G401 (cell line): ENCODE measurements around the gene DDO. TPM values are rescaled to one million over a fixed set of nuclear protein-coding genes. Genes with fewer than 3 reads are reported as not detected.

ENCODE experiments used
- DNase-seq: peaks from one replicate; pipeline ENCODE4 v3.0.0-alpha.2; 2015; ENCODE audit warnings: low spot score
- in situ Hi-C: cut with HindIII; loops from 2 replicates; pipeline ENCODE4 v1.10.0; 2016; ENCODE audit warnings: low sequenced_read_pairs, mixed read lengths
- total RNA-seq: library from RNA; depleted of rRNA; stranded (reverse); fragments of >200 nt; shearing (Covaris generic); gene quantifications from 2 replicates; pipeline ENCODE4 v1.2.3, GENCODE V29; 2014

Gene DDO
- total RNA-seq, 1 experiment from 2014 or later: not detected

DNA sequence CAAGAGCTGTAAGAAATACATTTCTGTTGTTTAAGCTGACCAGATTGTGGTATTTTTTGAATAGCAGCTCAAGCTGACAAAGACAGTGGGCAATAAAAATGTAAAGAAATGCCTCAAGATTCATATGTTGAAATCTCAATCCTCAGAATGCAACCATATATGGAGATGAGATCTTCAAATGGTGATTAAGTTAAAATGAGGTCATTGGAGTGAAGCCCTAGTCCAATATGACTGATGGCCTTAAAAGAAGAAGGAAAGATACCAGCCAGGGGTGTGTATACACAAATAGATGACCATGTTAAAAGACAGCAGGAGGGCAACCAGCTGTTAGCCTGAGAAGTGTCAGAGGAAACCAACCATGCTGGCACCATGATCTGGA lies 7.1 kb upstream of the DDO start:
- no peak for DNase-seq
- in situ Hi-C loops: no loop called here

DNA sequence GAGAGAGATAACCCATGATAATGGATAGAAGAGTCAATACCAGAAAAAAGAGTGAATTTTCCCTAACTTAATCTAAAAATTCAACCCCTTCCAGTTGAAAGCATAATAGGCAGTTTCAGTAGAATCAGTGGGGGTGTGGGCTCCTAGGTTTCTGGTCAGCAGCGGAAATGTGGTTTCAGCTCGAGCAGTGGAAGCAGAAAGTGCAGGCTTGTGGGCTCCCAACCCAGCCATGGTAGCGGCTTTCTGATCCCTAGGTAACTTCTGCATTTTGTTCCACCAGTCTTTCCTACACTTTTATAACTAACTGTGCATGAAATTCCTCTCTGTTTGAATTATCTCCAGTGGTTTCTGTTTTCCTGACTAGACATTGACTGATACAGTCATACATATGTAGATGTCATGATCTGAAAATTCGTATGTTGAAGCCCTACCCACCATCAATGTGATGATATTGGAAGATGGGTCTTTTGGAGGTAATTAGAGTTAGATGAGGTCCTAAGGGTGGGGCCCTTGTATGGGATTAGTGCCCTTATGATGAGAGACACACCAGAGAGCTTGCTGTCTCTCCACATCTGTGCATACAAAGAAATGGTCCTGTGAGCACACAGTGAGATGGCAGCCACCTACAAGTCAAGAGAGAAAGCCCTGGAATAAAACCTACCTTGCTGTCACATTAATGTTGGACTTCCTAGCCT lies 6.5 kb upstream of the DDO start:
- no peak for DNase-seq
- in situ Hi-C loops: no loop called here

DNA sequence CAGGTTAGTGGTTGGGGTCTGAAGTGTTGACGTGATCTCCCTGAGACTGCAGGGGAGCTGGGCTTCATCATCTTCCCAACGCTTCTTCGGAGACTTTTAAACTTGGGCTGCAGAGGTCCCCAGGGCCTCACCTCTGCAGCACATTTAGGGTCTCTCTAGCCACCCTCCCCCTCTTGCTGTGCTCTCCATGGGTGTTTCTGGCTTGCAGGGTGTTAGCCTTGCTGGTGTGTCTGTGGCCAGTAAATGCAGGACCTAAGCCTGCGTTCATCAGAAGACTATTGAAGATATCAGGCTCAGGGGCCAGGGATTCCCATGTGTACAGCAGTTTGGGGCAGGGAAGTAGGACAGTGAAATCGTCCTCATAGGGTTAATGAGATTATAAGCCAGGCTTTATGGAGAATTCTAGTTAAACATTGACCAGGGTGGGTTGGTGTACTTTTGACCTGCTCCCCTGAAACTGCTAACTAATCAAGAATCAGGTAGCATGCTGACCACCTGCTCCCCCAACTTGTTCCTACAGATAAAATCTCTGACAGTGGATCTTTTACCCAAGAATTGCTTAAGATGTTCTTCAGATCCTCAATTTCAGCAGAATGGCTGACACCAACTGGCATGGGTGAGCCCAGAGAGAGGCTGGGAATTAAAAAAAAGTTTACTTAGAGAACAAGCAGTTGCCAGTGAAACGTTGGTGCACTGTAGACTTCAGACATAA lies 3.8 kb upstream of the DDO start:
- DNase-seq: no peak
- in situ Hi-C loops: no loop called here

DNA sequence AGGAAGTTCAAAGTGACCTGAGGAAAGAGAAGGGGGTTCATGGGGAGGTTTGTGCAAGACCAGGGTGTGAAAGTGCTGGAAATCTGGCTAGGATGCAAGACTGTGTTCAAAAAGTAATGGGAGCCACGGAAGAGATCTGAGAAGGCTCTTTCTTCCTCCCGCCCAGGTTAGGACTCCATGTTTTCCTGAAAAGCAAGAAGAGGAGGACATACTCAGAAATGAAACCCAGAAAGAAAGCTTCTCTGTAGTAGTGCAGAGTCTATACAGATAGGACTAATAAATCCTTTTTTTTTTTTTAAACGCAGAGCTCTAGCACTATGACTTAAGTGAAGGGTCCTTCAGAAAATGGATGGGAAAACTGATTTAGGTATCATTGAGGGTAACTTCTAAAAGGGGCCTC lies 3.2 kb upstream of the DDO start:
- in situ Hi-C loops: no loop called here
- DNase-seq: no peak

DNA sequence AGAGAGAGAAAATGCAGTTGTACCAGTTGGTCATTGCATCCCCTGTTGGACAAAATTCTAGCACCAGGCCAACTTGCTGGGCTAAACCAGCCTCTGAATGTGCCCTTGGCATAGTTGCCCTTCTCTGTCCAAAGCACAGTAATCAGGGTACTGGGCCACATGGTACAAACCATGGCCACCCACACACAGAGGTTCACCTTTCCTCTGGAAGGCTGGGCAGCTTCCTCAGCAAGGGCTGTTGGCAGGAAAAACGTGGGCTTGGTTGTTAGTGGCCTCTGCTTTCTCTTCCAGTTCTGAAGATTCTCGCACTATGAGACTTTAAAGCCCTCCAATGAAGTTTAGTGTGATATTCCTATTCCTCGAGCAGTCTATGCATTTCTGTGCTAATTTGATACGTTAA lies 706 bp downstream of the DDO start:
- peak; percentile 24 for DNase-seq
- in situ Hi-C loops: no loop called here

DNA sequence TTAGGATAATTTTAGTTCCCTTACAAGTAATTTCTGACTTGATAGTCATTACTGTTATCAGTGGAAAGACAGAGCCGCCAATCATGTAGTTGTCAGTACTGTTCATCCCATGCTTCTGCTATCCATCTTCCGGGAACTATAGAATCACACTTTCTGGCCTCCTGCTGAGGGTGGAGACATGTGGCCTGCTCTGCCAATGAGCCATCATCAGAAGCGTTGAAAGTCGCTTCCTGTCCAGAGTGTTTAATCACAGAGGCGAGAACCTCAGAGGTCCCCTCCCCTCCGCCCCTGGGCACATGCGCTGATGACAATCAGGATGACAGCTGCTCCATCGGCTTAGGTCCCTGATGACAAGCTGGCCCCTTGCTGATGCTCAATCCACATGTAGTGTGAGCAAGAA lies 3.0 kb downstream of the DDO start:
- no peak for DNase-seq
- in situ Hi-C loops: no loop called here

DNA sequence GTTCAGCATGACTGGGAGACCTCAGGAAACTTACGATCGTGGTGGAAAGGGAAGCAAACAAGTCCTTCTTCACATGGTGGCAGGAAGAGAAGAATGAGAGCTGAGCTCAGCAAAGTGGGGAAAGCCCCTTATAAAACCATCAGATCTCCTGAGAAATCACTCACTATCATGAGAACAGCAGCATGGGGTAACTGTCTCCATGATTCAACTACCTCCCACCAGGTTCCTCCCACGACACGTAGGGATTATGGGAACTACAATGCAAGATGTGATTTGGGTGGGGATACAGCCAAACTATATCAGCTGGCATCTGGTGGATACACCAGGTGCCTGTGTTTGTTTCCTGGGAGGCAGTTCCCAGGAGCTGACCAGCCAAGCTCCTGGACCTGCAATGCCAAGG lies 4.9 kb downstream of the DDO start:
- no peak for DNase-seq
- in situ Hi-C loops: no loop called here

DNA sequence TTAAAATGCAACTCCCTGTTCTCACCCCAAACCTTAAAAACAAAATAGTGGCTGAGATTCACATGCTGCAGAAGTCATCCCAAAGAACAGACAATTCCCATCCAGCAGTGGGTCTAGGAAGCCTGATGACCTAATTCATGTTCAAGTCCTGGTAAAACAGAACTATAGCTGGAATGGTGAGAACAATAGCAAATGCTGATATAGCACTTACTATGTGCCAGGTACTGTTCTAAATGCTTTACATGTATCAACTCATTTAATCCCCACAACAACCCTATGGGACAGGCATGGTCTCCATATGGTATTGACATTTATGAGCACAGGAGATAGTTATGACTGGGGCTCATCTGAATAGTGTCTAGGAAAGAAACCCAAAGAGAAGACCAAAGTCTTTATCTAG lies 5.6 kb downstream of the DDO start:
- DNase-seq: no peak
- in situ Hi-C loops: no loop called here

DNA sequence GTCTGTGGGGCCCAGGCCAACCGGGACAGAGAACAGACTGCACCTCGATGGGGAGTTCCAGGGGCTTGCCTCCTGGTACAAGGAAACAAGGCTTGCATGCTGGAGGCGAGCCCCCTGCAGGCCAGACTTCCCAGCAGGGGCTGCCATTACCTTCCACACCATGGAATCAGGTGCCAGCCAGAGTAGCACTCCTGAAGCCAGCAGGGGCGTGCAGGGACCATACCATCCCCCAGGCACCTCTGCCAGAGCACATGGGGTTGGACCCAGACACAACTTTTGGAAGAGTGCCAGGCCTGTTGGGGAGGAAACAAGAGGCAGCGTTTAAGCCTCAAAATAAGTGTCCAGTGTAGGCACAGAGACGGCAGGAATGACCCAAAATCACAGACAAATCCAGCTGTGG lies 6.5 kb downstream of the DDO start:
- DNase-seq: no peak
- in situ Hi-C loops: no loop called here

DNA sequence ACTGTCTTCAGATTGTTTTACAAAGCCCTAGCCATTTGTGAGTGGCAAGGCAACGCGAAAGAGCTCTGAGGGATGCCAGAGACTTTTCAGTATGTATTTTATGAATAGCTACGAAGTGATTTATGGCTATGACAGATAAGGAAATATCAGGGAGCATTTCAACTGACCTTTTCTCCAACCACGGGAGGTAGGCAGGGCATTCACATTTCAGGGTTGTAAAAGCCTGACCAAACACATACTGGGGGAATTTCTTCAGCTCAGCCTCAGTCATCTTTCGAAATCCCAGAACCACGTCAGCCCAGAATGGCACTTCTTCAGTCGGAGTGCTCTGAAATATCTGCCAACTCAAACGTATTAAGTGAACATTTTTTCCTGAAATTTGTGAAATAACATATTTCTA lies 10.8 kb downstream of the DDO start:
- no peak for DNase-seq
- in situ Hi-C loops: no loop called here

DNA sequence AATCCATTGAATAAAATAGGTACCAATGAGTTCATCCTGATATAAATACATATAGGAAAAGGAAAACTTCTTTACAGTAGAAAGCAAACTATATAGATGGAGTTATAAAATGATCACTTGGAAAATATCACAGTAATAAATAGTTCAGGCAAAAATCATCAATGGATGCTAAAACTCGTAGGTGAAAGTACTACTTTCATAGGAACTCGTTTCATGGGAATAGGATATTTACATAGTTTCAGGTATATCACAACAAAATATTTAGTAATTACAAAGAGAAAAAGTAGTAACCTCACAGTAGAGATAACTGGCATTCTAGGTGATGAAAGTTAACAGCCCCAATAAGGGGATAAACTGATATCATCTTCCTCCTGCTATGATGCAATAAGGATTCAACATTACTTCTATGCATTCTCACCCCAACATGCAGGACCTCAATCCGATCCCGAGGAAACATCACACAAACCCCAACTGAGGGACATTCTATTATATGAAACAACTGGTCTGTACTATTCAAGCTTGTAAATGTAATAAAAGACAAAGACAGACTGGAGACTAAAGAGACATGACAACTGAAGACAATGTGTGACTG lies 13.7 kb downstream of the DDO start:
- in situ Hi-C loops: no loop called here
- DNase-seq: no peak

DNA sequence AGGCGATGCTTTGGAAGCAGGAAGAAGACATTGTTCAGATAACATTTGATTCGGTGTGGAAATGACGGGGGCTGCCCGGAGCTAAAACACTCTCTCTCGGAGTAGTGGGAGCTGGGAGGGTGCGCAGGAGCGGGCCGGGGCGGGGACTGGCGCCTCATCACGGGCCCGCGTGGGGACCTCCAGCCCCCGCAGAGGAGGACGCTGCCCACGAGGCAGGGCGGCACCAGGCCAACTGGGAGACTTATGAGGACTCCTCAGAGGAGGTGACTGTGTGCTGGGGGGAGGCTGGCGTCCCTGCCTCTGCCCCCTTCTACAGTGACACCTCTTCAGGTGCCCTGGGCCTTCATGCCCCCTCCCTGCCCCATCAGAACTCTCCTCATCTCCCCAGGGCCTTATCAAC lies 15.2 kb downstream of the DDO start:
- in situ Hi-C loops: no loop called here
- no peak for DNase-seq

DNA sequence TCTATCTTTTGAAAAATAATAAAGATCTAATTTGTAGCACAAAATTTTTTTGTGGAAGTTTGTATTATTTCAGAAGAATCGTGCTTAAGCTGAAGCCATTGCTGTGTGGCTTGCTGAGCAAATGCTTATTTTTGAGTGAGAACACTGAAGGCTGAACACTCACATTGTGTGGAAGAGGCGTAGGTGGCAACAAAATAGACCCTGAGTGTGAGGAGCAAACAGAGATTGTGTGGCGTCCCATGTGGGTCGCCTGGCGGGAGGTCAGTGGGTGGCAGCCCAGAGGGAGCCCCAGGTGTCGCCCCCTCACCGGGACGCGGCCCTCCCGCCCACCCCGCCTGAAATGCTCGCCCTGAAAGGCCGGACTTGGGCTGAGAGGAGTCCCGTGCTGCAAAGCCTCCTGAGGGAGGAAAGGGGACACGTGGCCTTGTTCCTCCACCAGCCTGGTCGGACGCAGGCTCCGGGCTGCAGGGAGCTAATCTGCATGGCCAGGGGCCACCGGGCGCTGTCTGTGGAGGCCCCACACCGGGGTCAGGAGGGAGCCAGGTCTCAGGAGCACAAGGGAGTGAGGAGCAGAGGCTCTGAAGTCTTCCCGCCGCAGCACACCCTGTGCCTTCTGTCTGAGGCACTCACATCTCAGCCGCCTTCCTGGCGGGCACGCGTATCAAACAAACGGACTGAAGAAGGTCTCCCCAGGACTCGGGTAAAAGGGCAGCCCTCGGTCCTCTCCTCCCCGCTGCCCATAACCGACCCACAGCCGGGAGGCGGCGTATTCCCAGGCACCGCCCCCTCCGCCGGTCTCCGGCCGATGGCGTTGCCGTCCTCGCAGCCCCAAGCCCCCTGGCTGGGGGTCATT lies 15.9 kb downstream of the DDO start:
- DNase-seq: no peak
- in situ Hi-C loops: no loop called here

DNA sequence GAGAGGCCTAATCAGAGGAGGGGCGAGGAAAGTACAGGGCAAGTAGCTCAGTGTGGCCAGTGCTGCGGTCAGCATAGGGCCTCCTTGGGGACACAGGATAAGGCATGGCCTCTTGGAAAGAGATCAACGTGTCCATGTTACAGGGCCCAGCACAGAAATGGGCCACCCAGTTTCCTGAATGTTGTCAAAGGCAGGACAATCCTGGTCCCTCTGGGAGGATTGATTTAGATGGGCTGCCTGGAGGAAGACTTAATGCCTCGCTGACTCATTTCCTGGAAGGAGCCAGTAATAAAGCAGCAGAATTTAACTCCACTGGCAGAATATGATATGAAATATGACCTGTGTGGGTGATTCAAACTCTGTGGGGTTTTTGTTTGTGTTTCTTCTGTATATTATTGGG lies 16.6 kb downstream of the DDO start:
- DNase-seq: no peak
- in situ Hi-C loops: no loop called here

DNA sequence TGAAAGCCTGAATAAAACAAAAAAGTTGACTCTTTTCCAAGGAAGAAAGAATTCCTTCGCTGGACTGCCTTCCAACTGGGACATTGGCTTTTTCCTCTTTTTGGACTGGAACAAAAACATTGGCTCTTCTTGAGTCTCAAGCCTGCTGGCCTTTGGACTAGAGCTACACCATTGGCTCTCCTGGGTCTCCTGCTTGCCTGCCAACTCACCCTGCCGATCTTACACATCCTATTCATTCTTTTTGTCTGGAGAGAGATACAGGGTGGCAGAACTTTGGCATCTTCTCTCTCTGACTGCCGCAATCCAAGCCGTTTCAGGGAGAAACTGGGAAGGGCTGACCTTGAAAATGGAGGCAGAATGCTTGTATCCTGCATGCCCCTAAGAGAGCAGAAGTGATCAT lies 20.2 kb downstream of the DDO start:
- peak; percentile 77 for DNase-seq
- in situ Hi-C loops: no loop called here

DNA sequence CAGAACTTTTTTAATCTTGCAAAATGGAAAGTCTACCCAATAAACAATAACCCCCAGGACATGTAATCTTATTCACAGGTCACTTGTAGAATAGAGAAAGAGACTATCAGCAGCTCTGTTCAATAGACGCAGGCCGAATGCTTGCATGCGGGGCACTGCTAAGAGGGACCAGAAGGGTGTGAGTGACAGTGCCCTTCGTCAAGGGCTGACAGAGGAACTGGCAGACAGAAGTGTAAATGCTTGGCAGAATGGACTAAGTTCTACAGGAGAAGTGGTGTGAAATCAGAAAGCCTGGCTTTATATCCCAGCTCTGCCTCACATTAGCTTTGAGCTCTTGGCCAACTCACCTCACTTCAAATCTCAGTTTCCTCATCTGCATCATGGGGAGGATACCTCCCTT lies 21.0 kb downstream of the DDO start:
- in situ Hi-C loops: no loop called here
- no peak for DNase-seq

DNA sequence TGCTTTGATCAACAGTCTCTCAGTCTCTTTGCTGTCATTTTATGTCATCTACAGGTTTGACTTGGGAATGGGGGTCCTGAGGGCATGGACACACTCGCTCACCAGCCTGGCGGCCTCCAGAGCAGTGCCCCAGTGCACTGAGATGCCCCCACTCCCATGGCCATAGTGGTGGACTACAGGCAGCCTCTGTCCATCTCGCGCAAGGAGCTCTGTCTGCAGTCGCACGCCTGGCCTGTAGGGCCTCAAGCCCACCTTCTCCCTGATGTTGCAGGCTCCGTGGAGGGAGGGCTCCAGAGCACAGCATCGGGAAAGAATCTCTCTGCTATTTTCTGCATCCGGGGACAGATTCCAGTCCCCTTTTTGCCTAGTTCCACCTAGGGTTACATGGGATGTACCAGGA lies 22.6 kb downstream of the DDO start:
- DNase-seq: no peak
- in situ Hi-C loops: no loop called here

DNA sequence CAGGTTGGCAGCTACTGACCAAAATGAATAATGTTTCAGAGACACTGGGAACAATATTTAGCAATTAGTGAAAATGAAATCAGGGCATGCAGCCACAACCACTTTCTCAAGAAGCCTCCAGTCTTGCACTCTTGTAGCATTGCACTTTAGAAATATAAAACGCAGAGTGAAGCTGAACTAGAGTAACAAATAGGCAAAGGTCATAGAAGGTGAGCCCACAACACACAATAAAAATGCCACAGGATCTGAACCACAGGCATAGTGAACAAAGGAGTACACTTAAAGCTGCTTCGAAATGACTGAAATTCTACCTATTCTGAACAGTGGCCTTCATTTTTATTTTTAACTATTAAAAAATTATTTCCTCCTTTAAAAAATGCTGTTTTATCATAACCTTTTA lies 25.0 kb downstream of the DDO start:
- DNase-seq: no peak
- in situ Hi-C loops: no loop called here

DNA sequence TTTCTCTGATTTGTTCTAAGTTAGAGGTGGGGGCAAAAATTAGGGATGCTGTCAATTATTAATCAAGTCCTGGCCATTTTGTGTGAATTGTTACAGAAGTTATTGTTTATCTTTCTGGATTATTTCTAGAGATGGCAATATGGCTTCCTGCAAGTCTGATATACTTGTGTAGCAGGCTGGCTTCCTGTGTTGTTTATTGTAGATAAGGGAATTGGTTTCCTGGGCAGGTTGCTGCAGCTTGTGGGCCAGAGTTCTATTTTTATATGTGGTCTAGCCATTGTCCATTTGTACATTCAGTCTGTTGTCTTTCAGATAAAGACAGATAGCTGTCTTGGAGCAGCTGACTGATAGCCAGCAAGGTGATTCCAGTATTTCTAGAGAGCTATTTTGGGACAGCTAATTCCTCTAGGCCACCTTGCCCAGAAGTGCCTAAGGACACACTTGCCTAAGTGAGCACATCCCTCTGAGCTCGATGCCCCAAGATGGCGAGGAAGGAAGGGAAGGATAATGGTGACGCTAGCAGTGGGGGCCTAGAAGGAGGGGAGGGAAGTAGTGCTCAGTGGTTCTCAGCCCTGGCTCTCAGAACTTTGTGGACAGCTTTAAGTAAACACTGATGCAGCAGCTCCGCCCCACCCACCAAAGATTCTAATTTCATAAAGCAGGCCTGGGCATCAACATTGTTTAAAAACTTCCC lies 25.5 kb downstream of the DDO start:
- in situ Hi-C loops: no loop called here
- DNase-seq: no peak
